Astrocyte of the cerebellum (primary cell): ENCODE measurements around the gene EIF4E1B.
"Not testable (repeated sequence)": the region's sequence is repeated elsewhere in the genome, so short reads cannot be mapped to it uniquely, and the experiment has no call there.

Source experiments
- DNase-seq: peaks from one replicate; pipeline ENCODE4 v3.0.0-alpha.2; 2011; ENCODE audit warnings: low read depth
- H3K4me3 ChIP-seq: 2 replicates; pipeline ENCODE4 v1.5.1; 2011; ENCODE audit warnings: mild to moderate bottlenecking, low read depth, low read length, moderate library complexity
- CTCF ChIP-seq: IDR thresholded peaks from 2 replicates; pipeline ENCODE4 v1.5.1; 2012; ENCODE audit warnings: low read length, low read depth, moderate library complexity, mild to moderate bottlenecking; ENCODE audit errors: missing control alignments
- in situ Hi-C: cut with HindIII; loops from 2 replicates; pipeline ENCODE4 v1.10.0; 2017; ENCODE audit warnings: low sequenced_read_pairs

The EIF4E1B gene

GRCh38 chr5:176596689-176597416 lies 33.6 kb upstream of the EIF4E1B start:
- in situ Hi-C loops, result no loop called here
- DNase-seq, result no peak
- H3K4me3 ChIP-seq, result no peak overlapping the region
- no peak for TF ChIP-seq CTCF

- in situ Hi-C loops, result no loop called here
- no peak overlapping the region for H3K4me3 ChIP-seq
- TF ChIP-seq CTCF, result no peak
- no peak for DNase-seq
These were observed 32.8 kb upstream of the EIF4E1B start for GRCh38 chr5:176597417-176598389.

GRCh38 chr5:176599749-176600430 lies 30.6 kb upstream of the EIF4E1B start:
- DNase-seq, in situ Hi-C loops, H3K4me3 ChIP-seq: not testable (repeated sequence)

GRCh38 chr5:176601901-176602482 lies 28.5 kb upstream of the EIF4E1B start:
- in situ Hi-C loops, result no loop called here
- H3K4me3 ChIP-seq, result no peak overlapping the region
- no peak for DNase-seq
- TF ChIP-seq CTCF, result no peak

GRCh38 chr5:176603091-176603490 lies 27.4 kb upstream of the EIF4E1B start:
- H3K4me3 ChIP-seq, result no peak overlapping the region
- no peak for DNase-seq
- no peak for TF ChIP-seq CTCF
- in situ Hi-C loops, result no loop called here

- no peak for TF ChIP-seq CTCF
- DNase-seq, result no peak
- in situ Hi-C loops, result no loop called here
- H3K4me3 ChIP-seq, result no peak overlapping the region
These were observed 24.4 kb upstream of the EIF4E1B start for GRCh38 chr5:176606032-176606431.
